Type B pancreatic cell (in vitro differentiated cells): Measurements from ENCODE around the gene SOAT2. TPM values are rescaled to one million over a fixed set of nuclear protein-coding genes. Genes with fewer than 3 reads are reported as not detected.

ENCODE experiments used
- DNase-seq: peaks from one replicate; pipeline ENCODE4 v3.0.0; 2021; ENCODE audit warnings: mixed read lengths; ENCODE audit not compliant: unreplicated experiment; ENCODE audit errors: extremely low spot score
- H3K27ac Mint-ChIP-seq: 2 replicates; pipeline ENCODE4 v1.8.0; 2021; ENCODE audit warnings: mild to moderate bottlenecking, mixed read lengths
- H3K27me3 Mint-ChIP-seq: 2 replicates; pipeline ENCODE4 v1.8.0; 2021; ENCODE audit warnings: mixed read lengths
- H3K36me3 Mint-ChIP-seq: 2 replicates; pipeline ENCODE4 v1.8.0; 2021; ENCODE audit warnings: mixed read lengths
- H3K4me1 Mint-ChIP-seq: one replicate; pipeline ENCODE4 v1.8.0; 2021; ENCODE audit warnings: mixed read lengths; ENCODE audit not compliant: unreplicated experiment
- H3K4me3 Mint-ChIP-seq: 2 replicates; pipeline ENCODE4 v1.8.0; 2021; ENCODE audit warnings: mild to moderate bottlenecking, mixed read lengths
- H3K9me3 Mint-ChIP-seq: 2 replicates; pipeline ENCODE4 v1.8.0; 2021; ENCODE audit warnings: mixed read lengths
- total RNA-seq: library from RNA; stranded (reverse); gene quantifications from 2 replicates; pipeline ENCODE4 v1.2.1, GENCODE V29; 2021; ENCODE audit warnings: low replicate concordance
- TF ChIP-seq, protein P1 (sequence below): fragments of 200-600 bp; sonication (generic); conservative IDR thresholded peaks from 2 replicates; pipeline ENCODE4 v1.5.0; 2021; ENCODE audit warnings: antibody characterized with exemption, mild to moderate bottlenecking

The SOAT2 gene
- total RNA-seq, 1 donor from 2014 or later: 0.97 TPM

DNA sequence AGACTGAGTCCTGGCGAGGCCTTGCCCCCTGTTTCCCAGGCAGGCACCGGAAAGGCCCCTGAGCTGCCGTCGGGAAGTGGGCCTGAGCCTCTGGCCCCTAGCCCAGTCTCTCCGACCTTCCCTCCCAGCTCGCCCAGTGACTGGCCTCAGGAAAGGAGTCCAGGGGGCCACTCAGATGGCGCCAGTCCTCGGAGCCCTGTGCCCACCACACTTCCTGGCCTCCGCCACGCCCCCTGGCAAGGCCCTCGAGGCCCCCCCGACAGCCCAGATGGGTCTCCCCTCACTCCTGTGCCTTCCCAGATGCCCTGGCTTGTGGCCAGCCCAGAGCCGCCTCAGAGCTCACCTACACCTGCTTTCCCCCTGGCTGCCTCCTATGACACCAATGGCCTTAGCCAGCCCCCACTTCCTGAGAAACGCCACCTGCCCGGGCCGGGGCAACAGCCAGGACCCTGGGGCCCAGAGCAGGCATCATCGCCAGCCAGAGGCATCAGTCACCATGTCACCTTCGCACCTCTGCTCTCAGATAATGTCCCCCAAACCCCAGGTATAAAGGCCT lies 42.5 kb upstream of the SOAT2 start:
- no peak overlapping the region for H3K4me3 Mint-ChIP-seq
- H3K9me3 Mint-ChIP-seq: no peaks in the 10 kb centered on the region
- H3K27ac Mint-ChIP-seq: no peak overlapping the region
- DNase-seq: no peak
- H3K4me1 Mint-ChIP-seq: peaks cover 8% of the 10 kb centered on the region
- H3K27me3 Mint-ChIP-seq: no peaks in the 10 kb centered on the region
- TF ChIP-seq, protein P1, sequence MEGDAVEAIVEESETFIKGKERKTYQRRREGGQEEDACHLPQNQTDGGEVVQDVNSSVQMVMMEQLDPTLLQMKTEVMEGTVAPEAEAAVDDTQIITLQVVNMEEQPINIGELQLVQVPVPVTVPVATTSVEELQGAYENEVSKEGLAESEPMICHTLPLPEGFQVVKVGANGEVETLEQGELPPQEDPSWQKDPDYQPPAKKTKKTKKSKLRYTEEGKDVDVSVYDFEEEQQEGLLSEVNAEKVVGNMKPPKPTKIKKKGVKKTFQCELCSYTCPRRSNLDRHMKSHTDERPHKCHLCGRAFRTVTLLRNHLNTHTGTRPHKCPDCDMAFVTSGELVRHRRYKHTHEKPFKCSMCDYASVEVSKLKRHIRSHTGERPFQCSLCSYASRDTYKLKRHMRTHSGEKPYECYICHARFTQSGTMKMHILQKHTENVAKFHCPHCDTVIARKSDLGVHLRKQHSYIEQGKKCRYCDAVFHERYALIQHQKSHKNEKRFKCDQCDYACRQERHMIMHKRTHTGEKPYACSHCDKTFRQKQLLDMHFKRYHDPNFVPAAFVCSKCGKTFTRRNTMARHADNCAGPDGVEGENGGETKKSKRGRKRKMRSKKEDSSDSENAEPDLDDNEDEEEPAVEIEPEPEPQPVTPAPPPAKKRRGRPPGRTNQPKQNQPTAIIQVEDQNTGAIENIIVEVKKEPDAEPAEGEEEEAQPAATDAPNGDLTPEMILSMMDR: no peak
- H3K36me3 Mint-ChIP-seq: peaks cover 3% of the 10 kb centered on the region

DNA sequence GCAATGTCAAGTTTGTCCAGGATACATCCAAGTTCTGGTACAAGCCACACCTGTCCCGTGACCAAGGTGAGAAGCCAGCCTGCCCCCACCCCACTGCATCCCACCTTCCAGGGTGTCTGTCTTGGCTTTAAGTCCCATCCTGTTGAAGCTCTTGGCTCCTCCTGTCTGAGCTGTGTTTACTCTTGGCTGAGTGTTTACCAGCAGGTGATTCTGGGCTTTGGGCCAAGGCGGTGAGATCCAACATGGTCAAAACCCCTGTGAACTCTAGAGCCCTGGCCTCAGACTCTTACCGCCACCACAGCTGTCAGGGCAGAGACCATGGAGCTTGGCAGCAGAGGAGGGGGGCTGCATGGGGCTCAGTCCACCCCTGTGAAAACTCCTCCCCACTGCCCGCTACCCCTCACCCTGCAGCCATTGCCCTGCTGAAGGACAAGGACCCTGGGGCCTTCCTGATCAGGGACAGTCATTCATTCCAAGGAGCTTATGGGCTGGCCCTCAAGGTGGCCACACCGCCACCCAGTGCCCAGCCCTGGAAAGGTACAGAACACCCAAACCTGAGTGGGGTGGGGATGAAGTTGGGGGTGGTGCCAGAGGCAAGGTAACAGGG lies 41.8 kb upstream of the SOAT2 start:
- peak; percentile 62 for DNase-seq
- Mint-ChIP-seq H3K4me1 (peaks cover 15% of the 10 kb centered on the region), H3K27me3 (no peaks in the 10 kb centered on the region), H3K9me3 (no peaks in the 10 kb centered on the region), H3K36me3 (peaks cover 3% of the 10 kb centered on the region), H3K4me3 (no peak overlapping the region), H3K27ac (peak overlapping the region; percentile 51)
- TF ChIP-seq, protein P1: no peak

DNA sequence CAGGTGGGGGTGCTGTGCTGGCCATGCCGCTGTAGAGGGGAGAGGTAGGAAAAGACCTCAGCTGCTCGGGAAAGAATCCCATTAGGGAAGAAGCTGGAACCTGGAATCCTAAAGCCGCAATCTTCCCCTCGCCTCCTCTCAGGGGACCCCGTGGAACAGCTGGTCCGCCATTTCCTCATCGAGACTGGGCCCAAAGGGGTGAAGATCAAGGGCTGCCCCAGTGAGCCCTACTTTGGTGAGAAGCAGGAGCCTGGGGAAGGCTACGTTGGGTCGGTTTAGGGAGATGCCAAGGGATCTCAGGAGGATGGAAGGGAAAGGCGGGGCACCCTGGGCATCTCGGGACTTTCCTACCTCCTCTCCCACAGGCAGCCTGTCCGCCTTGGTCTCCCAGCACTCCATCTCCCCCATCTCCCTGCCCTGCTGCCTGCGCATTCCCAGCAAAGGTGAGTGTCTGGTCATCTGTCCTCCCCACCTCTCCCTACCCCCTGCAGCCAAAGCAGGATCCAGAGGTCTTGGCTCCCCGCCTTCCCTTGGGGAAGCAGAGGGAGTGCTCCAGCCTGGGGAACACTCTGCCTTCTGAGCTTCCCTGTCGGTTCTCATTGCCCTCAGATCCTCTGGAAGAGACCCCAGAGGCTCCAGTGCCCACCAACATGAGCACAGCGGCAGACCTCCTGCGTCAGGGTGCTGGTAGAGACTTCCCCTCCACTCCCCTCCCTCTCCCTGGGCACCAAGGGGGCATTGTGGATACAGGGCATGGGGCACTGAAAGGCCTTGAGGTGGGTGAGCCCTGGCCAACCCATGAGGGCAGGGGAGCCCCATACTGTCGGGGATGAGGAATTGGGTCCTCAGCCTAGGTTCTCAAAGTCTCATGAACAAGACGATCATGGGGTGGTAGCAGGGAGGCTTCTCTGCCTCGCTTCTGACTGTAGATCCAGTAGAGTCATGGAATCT lies 41.0 kb upstream of the SOAT2 start:
- peaks cover 3% of the 10 kb centered on the region for H3K36me3 Mint-ChIP-seq
- H3K27ac Mint-ChIP-seq: peak overlapping the region; percentile 51
- peaks cover 16% of the 10 kb centered on the region for H3K4me1 Mint-ChIP-seq
- H3K4me3 Mint-ChIP-seq: no peak overlapping the region
- DNase-seq: no peak
- TF ChIP-seq, protein P1: no peak
- no peaks in the 10 kb centered on the region for H3K27me3 Mint-ChIP-seq
- no peaks in the 10 kb centered on the region for H3K9me3 Mint-ChIP-seq

DNA sequence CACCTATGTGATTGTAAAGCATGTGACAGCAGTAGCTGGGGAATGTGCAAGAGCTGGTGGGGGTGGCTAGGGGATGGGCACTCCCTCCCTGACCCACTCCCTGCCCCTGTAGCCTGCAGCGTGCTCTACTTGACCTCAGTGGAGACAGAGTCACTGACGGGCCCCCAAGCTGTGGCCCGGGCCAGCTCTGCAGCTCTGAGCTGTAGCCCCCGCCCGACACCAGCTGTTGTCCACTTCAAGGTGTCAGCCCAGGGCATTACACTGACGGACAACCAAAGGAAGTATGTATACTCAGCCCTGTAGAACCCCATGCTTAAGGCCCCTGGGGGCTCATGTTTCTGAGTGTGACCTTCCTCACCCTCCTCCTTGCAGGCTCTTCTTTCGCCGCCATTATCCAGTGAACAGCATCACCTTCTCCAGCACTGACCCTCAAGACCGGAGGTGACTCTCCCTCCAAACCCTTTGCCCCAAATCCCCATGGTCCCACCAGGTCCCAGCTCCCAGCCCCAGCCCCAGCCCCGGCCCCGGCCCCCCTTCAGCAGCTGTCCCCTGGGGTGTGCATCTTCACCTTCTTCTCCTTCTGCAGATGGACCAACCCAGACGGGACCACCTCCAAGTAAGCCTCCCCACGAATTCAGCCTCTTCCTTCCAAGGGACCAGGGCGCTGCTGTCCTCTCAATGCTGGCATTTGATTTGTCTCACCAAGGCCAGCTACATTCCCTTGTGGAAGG lies 40.1 kb upstream of the SOAT2 start:
- Mint-ChIP-seq H3K4me3 (no peak overlapping the region), H3K36me3 (peaks cover 3% of the 10 kb centered on the region), H3K9me3 (no peaks in the 10 kb centered on the region), H3K4me1 (peaks cover 18% of the 10 kb centered on the region), H3K27ac (no peak overlapping the region), H3K27me3 (no peaks in the 10 kb centered on the region)
- TF ChIP-seq, protein P1: no peak
- DNase-seq: no peak
